ENCODE results near the gene SMIM22.
A peak's percentile ranks its signal among the peaks of the same experiment; 100 is the strongest.

SMIM22 gene

DNA sequence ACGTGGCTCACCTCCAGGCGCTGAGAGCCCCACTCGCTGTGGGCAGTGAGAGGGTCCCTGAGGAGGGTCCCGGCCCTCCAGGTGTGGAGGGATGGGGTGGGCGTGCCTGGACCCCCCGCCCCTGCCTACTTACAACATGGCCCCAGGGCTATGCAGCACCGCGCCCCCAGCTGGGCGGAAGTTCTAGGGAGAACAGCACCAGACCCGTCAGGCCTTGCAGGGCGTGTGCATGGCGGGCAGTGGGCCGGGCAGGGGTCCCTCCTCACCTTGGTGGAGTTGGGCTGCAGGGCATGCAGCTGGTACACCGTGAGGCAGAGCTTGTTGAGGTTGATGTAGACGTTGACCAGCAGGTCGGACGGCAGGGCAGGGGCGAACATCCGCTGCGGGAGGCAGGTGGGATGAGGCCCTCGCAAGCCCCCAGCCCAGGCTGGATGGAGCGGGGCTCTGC, 2.7 kb downstream of the SMIM22 start:
- no peak overlapping the region for H2BK120ac ChIP-seq (ENCODE audit: low read depth, low read length)
- peak overlapping the region; percentile 82 for H3K14ac ChIP-seq (ENCODE audit: low read length)
- no peak overlapping the region for H2BK12ac ChIP-seq (ENCODE audit: low read length)
- H3K9ac ChIP-seq (ENCODE audit: low read depth, low read length, poor library complexity), result peak overlapping the region; percentile 60
- H3K27me3 ChIP-seq (ENCODE audit: control insufficient read depth in 3 of 3, insufficient read depth in 3 of 3, low read depth in 1 of 3, low read length in 3 of 3), result no peaks in the 10 kb centered on the region
- DNase-seq (ENCODE audit: low spot score), result no peak
- no peak overlapping the region for H4K91ac ChIP-seq (ENCODE audit: low read depth, low read length, poor library complexity)
- H3K4me2 ChIP-seq (ENCODE audit: insufficient read depth, low read length, poor library complexity, severe bottlenecking), result no peak overlapping the region
- H2AK5ac ChIP-seq (ENCODE audit: low read depth, low read length), result no peak overlapping the region
- peak overlapping the region in 1 of 2 donors; percentile 28 for H3K4me3 ChIP-seq (ENCODE audit: low read length in 2 of 2)
- H3K27ac ChIP-seq (replicated peaks; ENCODE audit: low read length), result no peak overlapping the region
- no peak overlapping the region for H2BK15ac ChIP-seq (ENCODE audit: low read length)
- no peak overlapping the region for H2AFZ ChIP-seq (ENCODE audit: low read length)
- H3K4ac ChIP-seq (ENCODE audit: low read length), result no peak overlapping the region
- H3K36me3 ChIP-seq (replicated peaks in 1 of 2; ENCODE audit: control insufficient read depth in 2 of 2, insufficient read depth in 2 of 2, low read length in 2 of 2), result peaks cover 10 to 14% of the 10 kb centered on the region in 2 donors
- peak overlapping the region; percentile 65 for H3K23ac ChIP-seq (ENCODE audit: low read depth, low read length, poor library complexity)
- no peaks in the 10 kb centered on the region for H3K9me3 ChIP-seq (replicated peaks in 1 of 2; ENCODE audit: control insufficient read depth in 2 of 2, insufficient read depth in 1 of 2, low read depth in 1 of 2, low read length in 2 of 2)
- WGBS, 2 donors (ENCODE audit: extremely low coverage in 2 of 2, insufficient read length in 2 of 2, insufficient replicate concordance in 1 of 2), result no CpG with 5 or more reads among the region's 22 CpGs
- peaks cover 5 to 7% of the 10 kb centered on the region in 2 donors for H3K4me1 ChIP-seq (ENCODE audit: control insufficient read depth in 2 of 2, insufficient read depth in 1 of 2, low read depth in 1 of 2, low read length in 2 of 2)
- H4K8ac ChIP-seq (ENCODE audit: low read depth, low read length), result no peak overlapping the region
- H3K18ac ChIP-seq (ENCODE audit: low read length), result no peak overlapping the region
- H3K79me1 ChIP-seq (ENCODE audit: low read depth, low read length), result peaks cover 2% of the 10 kb centered on the region
- H2BK5ac ChIP-seq (ENCODE audit: low read length), result no peak overlapping the region

DNA sequence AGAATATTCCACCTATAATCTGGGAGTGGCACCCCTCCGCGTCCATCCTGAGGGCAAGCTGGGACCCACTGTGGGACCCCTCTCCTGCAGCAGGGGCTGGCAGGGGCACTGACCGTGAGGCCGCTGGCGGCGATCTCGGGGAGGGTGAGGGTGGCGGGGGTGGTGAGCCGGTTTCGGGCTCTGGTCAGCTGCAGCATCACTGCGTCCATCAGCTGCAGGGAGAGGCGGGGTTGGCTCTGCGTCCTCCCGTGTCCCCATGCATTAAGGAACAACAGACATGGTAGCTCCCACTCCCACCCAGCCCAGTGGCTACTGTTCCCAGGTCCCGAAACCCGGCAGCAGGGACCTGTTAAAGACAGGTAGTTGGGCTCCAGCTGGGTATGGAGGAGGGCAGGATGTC, 3.3 kb downstream of the SMIM22 start:
- no peak overlapping the region for H2BK15ac ChIP-seq (ENCODE audit: low read length)
- no peaks in the 10 kb centered on the region for H3K27me3 ChIP-seq (ENCODE audit: control insufficient read depth in 3 of 3, insufficient read depth in 3 of 3, low read depth in 1 of 3, low read length in 3 of 3)
- no peak overlapping the region for H4K8ac ChIP-seq (ENCODE audit: low read depth, low read length)
- no peak overlapping the region for H2BK120ac ChIP-seq (ENCODE audit: low read depth, low read length)
- DNase-seq (ENCODE audit: low spot score), result no peak
- peaks cover 5 to 11% of the 10 kb centered on the region in 2 donors for H3K4me1 ChIP-seq (ENCODE audit: control insufficient read depth in 2 of 2, insufficient read depth in 1 of 2, low read depth in 1 of 2, low read length in 2 of 2)
- H3K4me2 ChIP-seq (ENCODE audit: insufficient read depth, low read length, poor library complexity, severe bottlenecking), result no peak overlapping the region
- H2AFZ ChIP-seq (ENCODE audit: low read length), result no peak overlapping the region
- H3K4me3 ChIP-seq (ENCODE audit: low read length in 2 of 2), result no peak overlapping the region
- no peaks in the 10 kb centered on the region for H3K9me3 ChIP-seq (replicated peaks in 1 of 2; ENCODE audit: control insufficient read depth in 2 of 2, insufficient read depth in 1 of 2, low read depth in 1 of 2, low read length in 2 of 2)
- H2BK12ac ChIP-seq (ENCODE audit: low read length), result peak overlapping the region; percentile 10
- H4K91ac ChIP-seq (ENCODE audit: low read depth, low read length, poor library complexity), result no peak overlapping the region
- no CpG with 5 or more reads among the region's 16 CpGs for WGBS, 2 donors (ENCODE audit: extremely low coverage in 2 of 2, insufficient read length in 2 of 2, insufficient replicate concordance in 1 of 2)
- H3K27ac ChIP-seq (replicated peaks; ENCODE audit: low read length), result no peak overlapping the region
- no peak overlapping the region for H2BK5ac ChIP-seq (ENCODE audit: low read length)
- H3K23ac ChIP-seq (ENCODE audit: low read depth, low read length, poor library complexity), result no peak overlapping the region
- peaks cover 2% of the 10 kb centered on the region for H3K79me1 ChIP-seq (ENCODE audit: low read depth, low read length)
- H2AK5ac ChIP-seq (ENCODE audit: low read depth, low read length), result peak overlapping the region; percentile 13
- no peak overlapping the region for H3K4ac ChIP-seq (ENCODE audit: low read length)
- no peak overlapping the region for H3K18ac ChIP-seq (ENCODE audit: low read length)
- H3K36me3 ChIP-seq (replicated peaks in 1 of 2; ENCODE audit: control insufficient read depth in 2 of 2, insufficient read depth in 2 of 2, low read length in 2 of 2), result peaks cover 10 to 14% of the 10 kb centered on the region in 2 donors
- H3K14ac ChIP-seq (ENCODE audit: low read length), result no peak overlapping the region
- H3K9ac ChIP-seq (ENCODE audit: low read depth, low read length, poor library complexity), result no peak overlapping the region

DNA sequence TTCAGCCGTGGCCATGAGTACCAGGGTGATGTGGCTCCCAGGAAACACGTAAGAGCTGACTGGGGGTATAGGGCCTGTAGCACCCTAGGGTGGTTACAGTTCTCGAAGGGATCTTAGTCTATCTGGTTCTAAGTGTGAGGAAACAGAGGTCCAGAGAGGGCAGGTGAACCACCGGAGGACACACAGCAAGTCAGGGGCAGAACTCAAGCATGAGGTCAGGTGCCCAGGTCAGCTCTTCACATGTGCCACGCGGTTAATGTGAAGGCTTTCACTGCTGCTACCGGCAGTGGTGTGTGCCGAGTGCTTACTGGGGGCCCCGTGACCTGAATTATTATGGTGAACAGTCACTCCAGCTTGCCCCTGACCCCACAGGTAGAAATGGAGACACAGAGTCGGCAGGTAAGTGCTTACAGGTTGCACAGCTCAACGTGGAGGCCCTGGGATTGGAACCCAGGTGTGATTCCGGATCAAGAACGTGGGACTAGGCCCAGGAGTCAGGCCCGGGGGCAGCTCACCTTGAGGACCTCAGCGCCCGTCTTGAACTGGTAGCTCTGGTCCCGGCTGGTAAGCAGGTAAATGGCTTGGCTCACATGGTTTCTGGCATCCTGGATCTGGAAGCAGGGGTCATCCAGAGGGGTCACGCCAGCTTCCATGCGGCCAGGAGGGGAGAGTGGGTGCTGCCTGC, 4.1 kb downstream of the SMIM22 start:
- Histone ChIP-seq H2BK5ac (ENCODE audit: low read length) (no peak overlapping the region), H3K4me1 (ENCODE audit: control insufficient read depth in 2 of 2, insufficient read depth in 1 of 2, low read depth in 1 of 2, low read length in 2 of 2) (peaks cover 5 to 14% of the 10 kb centered on the region in 2 donors), H2BK15ac (ENCODE audit: low read length) (no peak overlapping the region), H3K27me3 (ENCODE audit: control insufficient read depth in 3 of 3, insufficient read depth in 3 of 3, low read depth in 1 of 3, low read length in 3 of 3) (no peaks in the 10 kb centered on the region), H3K14ac (ENCODE audit: low read length) (no peak overlapping the region), H4K91ac (ENCODE audit: low read depth, low read length, poor library complexity) (no peak overlapping the region), H2AK5ac (ENCODE audit: low read depth, low read length) (peak overlapping the region; percentile 40), H3K4ac (ENCODE audit: low read length) (no peak overlapping the region), H2AFZ (ENCODE audit: low read length) (no peak overlapping the region), H3K79me1 (ENCODE audit: low read depth, low read length) (peaks cover 2% of the 10 kb centered on the region), H3K9me3 (replicated peaks in 1 of 2; ENCODE audit: control insufficient read depth in 2 of 2, insufficient read depth in 1 of 2, low read depth in 1 of 2, low read length in 2 of 2) (no peaks in the 10 kb centered on the region), H3K4me2 (ENCODE audit: insufficient read depth, low read length, poor library complexity, severe bottlenecking) (no peak overlapping the region), H3K36me3 (replicated peaks in 1 of 2; ENCODE audit: control insufficient read depth in 2 of 2, insufficient read depth in 2 of 2, low read length in 2 of 2) (peaks cover 15 to 19% of the 10 kb centered on the region in 2 donors), H3K18ac (ENCODE audit: low read length) (no peak overlapping the region), H3K27ac (replicated peaks; ENCODE audit: low read length) (no peak overlapping the region), H3K23ac (ENCODE audit: low read depth, low read length, poor library complexity) (peak overlapping the region; percentile 65), H2BK120ac (ENCODE audit: low read depth, low read length) (no peak overlapping the region), H2BK12ac (ENCODE audit: low read length) (peak overlapping the region; percentile 10), H3K4me3 (ENCODE audit: low read length in 2 of 2) (no peak overlapping the region), H4K8ac (ENCODE audit: low read depth, low read length) (no peak overlapping the region), H3K9ac (ENCODE audit: low read depth, low read length, poor library complexity) (no peak overlapping the region)
- no CpG with 5 or more reads among the region's 19 CpGs for WGBS, 2 donors (ENCODE audit: extremely low coverage in 2 of 2, insufficient read length in 2 of 2, insufficient replicate concordance in 1 of 2)
- DNase-seq (ENCODE audit: low spot score), result no peak

DNA sequence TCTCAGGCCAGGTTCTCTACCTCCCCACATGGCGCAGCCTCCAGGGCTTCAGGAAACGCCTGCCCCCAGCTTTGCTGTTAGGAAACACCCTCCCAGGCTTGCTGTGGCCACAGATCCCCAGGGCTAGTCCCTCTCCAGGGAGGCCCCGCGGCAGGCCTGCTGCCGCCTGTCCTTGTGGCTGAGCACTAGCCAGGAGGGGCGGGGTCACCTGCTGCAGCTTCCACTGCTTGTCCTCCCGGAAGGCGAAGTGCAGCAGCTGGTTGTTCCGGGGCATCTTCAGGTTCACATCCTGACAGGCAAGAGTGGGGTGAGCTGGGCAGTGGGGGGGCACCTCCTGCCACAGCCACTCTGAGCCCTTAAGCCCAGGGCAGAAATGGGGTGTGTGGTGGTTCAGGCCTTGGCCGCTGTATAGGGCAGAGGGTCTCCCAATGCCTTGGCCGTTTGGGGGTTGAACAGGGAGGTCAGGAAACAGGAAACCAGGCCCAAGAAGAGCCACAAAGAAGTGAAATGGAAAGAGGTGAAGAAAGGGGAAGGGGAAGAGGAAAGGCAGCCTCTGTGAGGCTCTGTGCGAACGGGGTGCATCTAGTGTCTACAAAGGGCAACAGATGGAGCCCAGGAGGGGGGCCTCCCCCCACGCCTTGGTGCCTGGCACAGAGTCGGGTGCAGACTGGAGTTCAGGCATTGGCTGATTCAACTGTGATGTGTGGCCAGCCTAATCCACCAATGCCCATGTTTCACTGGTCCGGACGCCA, 5.3 kb downstream of the SMIM22 start:
- Histone ChIP-seq H4K8ac (ENCODE audit: low read depth, low read length) (no peak overlapping the region), H3K23ac (ENCODE audit: low read depth, low read length, poor library complexity) (no peak overlapping the region), H2BK120ac (ENCODE audit: low read depth, low read length) (no peak overlapping the region), H3K14ac (ENCODE audit: low read length) (no peak overlapping the region), H3K4ac (ENCODE audit: low read length) (no peak overlapping the region), H3K79me1 (ENCODE audit: low read depth, low read length) (peaks cover 2% of the 10 kb centered on the region), H2BK5ac (ENCODE audit: low read length) (no peak overlapping the region), H2BK12ac (ENCODE audit: low read length) (peak overlapping the region; percentile 41), H3K9me3 (replicated peaks in 1 of 2; ENCODE audit: control insufficient read depth in 2 of 2, insufficient read depth in 1 of 2, low read depth in 1 of 2, low read length in 2 of 2) (no peaks in the 10 kb centered on the region), H3K27ac (replicated peaks; ENCODE audit: low read length) (no peak overlapping the region), H3K4me2 (ENCODE audit: insufficient read depth, low read length, poor library complexity, severe bottlenecking) (no peak overlapping the region), H3K4me1 (ENCODE audit: control insufficient read depth in 2 of 2, insufficient read depth in 1 of 2, low read depth in 1 of 2, low read length in 2 of 2) (peaks cover 5 to 14% of the 10 kb centered on the region in 2 donors), H2BK15ac (ENCODE audit: low read length) (no peak overlapping the region), H2AFZ (ENCODE audit: low read length) (no peak overlapping the region), H2AK5ac (ENCODE audit: low read depth, low read length) (peak overlapping the region; percentile 36), H4K91ac (ENCODE audit: low read depth, low read length, poor library complexity) (no peak overlapping the region), H3K9ac (ENCODE audit: low read depth, low read length, poor library complexity) (no peak overlapping the region), H3K27me3 (ENCODE audit: control insufficient read depth in 3 of 3, insufficient read depth in 3 of 3, low read depth in 1 of 3, low read length in 3 of 3) (no peaks in the 10 kb centered on the region), H3K4me3 (ENCODE audit: low read length in 2 of 2) (no peak overlapping the region), H3K18ac (ENCODE audit: low read length) (no peak overlapping the region), H3K36me3 (replicated peaks in 1 of 2; ENCODE audit: control insufficient read depth in 2 of 2, insufficient read depth in 2 of 2, low read length in 2 of 2) (peaks cover 24 to 31% of the 10 kb centered on the region in 2 donors)
- no peak for DNase-seq (ENCODE audit: low spot score)
- no CpG with 5 or more reads among the region's 17 CpGs for WGBS, 2 donors (ENCODE audit: extremely low coverage in 2 of 2, insufficient read length in 2 of 2, insufficient replicate concordance in 1 of 2)

Data from neuronal stem cell (in vitro differentiated cells).